NAMALWA (cell line): ENCODE measurements around the gene RFT1.
A peak's percentile ranks its signal among the peaks of the same experiment; 100 is the strongest.
"Not testable (repeated sequence)": the region's sequence is repeated elsewhere in the genome, so short reads cannot be mapped to it uniquely, and the experiment has no call there.

Experiments
- DNase-seq: peaks from one replicate; pipeline ENCODE4 v3.0.0-alpha.2; 2015; ENCODE audit warnings: low spot score

RFT1 gene

DNA sequence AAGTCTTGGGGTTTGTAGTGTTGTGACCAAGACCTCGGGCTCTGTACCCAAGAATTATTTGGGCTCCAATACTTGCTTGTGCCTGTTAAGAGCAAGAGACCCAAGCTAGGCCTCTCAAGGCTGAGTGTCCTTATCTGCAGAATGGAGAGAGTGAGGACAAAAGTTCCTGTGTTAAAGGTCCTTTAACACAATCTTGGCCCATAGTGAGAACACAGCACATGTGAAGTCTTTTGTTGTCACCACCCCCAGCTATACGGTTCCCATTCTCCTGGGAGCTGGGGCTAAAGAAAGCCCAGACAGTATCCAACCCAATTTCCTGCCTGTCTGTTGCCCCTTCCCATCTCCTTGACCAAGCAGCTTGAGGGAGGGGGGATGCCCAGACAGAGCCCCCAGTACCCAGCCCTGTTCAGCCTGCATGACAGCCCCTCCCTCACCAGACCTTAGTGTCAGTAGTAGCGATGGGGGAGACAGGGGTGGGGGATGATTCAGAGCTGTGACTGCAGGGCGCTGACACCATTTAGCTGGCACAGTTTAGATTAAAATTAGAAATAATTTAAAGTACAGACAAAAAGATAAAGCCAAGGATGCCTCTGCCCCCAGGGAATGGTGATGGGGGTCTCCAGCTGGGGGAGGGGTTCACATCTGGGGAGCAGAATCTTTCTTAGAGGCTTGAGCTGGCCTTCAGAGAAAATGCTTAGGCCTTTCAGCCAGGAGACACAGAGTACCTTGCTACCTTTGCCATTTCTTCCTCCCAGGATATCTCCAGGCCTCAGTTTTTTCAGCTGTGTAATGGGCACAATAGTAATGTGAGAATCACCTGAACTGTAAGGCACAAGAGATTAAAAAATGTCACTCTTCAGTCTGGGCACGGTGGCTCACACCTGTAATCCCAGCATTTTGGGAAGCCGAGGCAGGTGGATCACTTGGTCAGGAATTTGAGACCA lies 33.5 kb upstream of the RFT1 start:
- DNase-seq: no peak

DNA sequence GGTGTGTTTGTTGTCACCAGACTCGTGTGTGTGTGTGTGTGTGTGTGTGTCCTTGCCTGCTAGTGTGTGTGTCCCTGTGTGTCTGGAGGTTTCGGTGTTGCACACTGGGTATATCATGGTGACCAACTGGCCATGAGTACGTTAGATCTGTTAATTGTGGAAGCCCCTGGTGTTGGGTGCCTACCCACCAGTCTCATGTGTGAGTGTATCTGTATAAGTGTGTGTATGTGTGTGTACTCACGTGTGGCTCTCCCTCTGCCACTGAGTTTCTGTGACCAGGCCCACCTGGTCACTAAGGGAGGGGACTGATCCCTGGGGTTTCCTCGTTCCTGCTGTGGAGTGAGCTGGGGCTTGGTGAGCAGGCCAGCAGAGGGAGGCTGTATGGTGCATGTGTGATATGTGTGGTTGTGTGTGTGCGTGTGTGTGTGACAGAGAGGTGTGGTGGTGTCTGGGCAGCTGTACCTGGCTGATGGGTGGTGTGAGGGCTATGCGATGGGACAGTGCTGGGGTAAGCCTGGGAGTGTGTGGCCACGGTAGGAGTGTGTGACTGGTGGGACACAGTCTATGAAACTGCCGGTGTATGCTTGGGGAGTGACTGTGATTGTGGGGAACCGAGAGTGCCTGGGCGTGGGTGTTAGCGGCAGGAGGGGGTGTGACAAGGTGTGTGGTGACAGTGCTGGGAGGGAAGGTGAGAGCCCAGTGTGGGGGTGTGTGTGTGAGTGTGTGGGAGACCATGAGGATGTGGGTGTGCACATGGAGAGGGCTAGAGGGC lies 32.6 kb upstream of the RFT1 start:
- DNase-seq: no peak

DNA sequence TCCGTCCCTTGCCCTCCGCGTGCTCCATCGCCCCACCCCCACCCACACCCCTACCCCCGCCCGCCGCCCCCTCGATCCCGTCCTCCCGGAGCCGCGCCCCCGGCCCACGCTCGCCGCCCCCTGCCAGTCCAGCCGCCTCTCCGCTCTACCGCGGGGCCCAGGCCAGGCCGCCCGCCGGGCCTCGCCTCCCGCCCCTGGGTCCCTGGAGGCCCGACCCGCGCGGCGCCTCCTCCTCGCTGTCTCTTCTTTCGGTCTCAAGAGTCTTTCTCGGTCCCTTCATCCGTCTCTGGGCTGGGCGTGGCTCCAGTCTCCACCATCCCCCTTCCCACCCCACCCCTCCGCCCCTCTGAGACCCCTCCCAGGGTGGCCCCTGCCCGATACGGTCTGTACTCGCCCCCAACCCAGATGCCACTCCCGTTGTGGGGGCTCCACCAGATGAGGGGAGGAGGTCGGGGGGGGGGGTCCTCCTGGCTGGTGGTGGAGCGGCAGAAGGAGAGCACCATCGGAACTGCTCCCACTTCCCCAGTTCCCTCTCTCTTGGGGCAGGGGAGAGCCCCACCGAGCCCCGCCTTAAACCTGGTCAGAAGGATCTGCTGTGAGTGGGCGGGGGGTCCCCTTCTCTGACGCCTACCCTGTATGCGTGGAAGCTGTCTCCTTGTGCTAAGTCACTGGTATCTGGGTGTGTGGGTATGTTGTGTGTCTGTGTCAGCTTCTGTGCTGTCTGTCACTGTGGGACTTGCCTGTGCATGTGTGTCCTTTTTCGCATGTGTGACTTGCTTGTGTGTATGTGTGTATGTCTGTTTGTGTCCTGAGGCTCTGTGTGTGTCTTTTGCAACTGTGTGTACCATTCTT lies 31.8 kb upstream of the RFT1 start:
- peak; percentile 42 for DNase-seq

DNA sequence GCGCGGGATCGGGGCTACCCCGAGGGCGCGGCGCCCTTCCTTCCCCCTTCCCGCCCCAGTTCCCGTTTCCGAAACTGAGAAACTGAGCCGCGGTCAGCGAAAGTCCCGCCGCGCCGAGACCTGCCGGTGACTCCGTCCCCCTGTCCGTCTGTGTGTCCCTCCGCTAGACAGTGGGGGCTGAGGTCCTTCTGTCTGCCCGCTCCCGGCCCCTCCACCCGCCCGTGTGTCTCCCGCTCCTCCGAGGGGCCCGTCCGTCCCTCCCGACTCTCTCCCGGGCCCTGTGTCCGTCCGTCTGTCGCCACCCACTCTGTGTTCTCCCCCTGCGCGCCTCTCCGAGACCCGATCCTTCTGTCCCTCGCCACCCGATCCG lies 31.2 kb upstream of the RFT1 start:
- no peak for DNase-seq

DNA sequence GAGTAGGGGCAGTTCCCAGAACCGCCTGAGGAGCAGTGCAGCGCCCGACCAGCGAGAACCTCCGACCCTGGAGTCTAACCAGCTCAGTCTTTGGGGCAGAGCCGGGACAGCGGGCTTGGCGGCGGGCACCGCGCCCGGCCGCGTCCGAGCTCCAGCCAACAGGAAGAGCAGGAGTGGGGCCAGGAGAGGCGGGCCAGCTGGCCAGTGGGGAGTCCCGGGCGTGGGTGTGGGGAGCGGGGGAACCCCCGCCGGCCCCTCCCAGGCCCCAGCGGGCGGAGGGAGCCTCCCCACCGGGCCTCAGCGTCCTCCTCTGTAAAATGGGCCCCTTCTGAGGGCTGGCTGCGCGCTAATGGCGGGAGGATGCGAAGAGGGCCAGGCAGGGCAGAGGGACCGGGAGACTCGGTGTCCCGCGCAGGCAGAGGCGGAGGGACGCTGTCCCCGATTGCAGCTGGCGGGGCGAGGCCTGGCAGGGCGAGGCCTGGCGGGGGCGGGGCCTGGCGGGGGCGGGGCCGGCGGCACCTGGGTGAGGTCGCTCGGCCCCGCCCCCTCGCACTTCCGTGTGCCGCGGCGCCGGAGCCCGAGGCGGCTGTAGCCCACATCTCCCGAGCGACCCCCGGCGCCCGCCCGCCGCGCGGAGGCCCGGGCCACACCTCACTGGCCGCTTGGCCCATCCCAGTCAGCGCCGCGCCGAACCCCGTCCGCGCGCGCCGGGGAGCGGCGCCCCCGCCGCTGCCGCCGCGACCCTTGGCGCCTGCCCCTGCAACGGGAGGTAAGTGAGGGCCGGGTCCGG lies 30.6 kb upstream of the RFT1 start, which contains the start of gene PRKCD:
Gene PRKCD, plus strand, starts transcription at position 550 of the 790 bp plus-strand sequence. CDS start 17,214 bp downstream, outside the sequence.
- peak; percentile 67 for DNase-seq

DNA sequence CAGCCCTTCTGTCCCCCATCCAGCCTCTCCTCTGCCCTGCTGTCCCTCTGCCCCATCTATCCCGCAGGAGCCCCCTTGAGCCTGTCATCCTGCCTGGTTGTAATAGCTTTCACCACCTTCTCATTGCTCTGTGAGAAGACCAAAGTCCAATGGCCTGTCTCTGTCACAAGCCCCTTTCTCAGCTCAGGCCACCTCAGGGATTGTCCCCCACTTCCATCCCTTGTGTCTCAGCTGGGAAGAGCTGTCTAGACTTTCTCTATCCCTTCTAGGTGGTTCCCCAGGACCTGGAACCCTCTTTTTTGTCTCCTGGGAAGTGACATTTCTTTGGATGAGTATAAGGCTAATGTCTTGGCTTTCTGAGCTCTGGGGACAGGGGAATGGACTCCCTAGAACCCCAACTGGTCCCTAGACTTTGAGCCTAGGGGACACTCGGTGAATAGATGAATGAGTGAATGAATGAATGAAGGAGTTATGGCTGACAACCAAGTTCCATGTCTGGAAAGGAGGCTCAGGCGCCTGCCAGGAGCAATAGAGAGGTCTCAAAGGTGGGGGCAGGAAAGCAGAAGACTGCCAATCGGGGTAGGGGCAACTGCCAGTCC lies 29.9 kb upstream of the RFT1 start:
- no peak for DNase-seq

DNA sequence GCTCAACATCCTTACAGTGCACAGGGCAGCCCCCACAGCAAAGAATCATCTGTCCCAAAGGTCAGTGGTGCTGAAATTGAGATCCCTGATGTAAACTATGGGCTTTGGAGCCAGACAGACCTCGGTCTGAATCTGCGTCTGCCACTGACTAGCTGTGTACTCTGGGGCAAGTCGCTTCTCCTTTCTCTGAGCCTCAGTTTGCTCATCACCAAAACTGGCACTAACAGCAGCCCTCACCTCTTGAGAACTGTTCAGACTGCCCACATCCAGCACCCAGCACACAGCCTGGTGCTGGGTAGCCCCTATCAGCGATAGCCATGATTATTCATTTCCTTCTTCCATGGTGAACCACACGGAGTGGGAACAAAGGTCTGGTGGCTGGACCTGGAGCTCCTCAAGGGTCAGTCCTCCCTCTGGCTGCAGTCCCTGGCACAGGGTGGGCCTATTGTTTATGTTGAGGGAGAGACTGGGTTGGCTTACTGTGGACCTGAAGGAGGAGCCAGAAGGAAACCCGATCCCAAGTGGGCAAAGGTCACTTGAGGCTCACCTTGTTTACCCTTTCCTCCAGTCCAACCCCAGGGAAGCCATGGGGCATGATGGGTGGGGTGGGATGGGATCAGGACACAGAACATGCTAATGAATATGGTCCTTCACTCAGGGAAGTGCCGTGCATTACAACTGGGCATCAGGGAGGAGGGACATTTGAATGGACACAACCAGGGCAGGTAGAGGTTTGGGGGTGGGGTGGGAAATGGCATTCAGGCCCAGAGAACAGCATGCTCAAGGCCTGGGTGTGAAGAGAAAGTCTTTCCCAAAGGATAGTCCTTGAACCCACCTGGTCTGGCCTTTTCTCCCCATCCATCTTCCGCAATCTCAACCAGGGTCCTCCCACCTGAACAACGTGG lies 29.2 kb upstream of the RFT1 start:
- DNase-seq: no peak

DNA sequence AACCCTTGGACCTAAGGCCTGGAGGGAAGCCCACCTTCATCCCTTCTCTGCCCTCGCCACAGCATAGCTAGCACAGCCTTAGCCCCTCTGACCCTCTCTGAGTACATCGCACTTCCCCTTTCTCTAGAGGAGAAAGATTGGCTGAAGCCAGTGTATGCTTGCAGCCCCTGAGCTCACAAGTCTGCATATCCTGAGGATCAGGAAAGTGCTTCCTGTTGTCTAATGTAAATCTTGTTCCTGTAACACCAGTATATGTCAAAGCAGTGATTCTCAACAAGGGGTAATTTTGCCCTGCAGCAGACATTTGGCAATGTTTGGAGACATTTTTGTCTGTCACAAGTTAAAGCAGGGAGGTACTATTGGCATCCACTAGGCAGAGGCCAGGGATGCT lies 28.5 kb upstream of the RFT1 start:
- no peak for DNase-seq

DNA sequence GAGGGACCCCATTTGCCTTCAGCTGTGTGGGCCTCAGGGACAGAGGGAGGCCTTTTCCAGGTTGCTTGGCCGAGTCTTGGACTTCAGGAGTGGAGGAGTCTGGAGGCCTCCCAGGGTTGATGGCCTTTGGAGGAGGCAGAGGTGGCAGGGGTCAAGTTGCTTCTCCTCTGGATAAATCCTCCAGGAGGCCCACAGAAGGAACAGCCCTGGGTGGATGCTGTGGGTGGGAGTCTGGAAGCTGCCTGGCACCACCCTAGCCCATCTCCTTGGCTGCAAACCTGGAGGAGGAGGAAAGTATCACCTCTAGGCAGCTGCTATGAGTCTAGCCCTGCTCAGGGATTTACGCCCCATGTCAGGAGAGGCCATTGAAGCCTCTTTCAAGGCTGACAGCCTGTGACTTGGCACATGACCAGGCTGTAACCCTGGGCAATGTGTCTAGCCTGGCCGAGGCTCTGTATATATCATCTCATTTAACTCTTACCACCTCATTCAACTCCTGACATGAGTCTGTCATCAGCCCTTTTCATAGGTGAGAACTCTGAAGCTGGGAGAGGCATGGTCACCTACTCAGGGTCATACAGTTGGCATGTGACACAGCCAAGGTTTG lies 27.8 kb upstream of the RFT1 start:
- no peak for DNase-seq

DNA sequence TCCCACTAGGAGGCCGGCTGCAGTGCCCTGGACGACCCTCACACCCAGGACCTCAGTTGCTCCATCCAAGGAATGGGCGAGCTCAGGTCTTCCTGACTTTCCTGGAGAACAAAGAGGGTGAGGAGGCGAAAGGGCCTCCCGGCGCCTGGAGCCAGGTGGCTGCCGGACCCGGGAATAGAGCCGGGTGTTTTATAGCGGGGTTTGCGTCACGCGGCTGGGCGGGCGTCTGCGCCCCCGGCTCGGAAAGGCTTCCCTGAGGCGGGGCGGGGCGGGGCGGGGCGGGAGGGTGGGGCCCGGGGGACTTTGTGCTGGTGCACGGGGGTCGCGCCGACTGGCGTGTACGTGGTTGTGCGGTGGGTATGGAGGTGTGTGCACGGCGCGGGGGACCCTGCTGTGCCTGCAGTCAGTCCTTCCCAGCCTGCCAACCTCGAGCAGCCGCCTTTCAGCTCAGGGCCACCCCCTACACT lies 26.2 kb upstream of the RFT1 start:
- DNase-seq: no peak

DNA sequence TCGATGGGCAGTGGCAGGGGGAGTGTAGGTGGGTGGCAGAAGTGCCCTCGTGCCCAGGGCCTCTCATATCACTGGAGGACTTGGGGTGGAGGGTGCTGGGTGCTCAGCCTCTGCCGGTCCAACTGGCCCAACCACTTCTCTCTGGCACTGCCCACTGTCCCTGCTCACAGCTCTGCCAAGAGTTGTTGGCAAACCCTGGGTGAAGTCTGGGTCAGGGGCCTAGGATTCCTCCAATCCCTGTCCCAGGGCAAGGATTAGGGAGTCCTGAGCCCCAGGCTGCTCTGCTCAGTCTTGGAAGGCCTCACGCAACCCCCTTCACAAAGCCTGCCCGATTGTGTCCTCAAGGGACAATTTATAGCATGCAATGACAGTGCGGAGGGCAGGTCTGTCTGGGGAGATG lies 25.5 kb upstream of the RFT1 start:
- no peak for DNase-seq

DNA sequence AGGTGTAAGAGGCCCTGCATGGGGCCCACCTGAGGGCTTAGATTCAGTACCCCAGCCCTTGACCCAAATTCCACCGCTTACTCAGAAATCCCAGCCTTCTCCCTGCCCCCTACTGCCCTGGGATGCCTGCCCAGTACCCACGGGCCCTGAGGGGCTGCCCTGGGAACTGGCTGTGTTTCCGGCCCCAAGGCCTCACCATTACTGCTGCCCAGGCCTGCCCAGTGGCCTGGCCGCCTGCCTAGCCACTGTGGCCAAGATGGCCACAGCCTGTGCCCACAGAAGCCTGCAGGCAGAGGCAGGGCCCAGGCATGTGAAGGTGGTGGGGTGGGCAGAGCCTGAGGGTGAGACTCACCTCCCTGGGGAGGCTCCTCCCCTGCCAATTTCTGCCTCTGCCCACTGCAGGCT lies 24.6 kb upstream of the RFT1 start:
- no peak for DNase-seq

DNA sequence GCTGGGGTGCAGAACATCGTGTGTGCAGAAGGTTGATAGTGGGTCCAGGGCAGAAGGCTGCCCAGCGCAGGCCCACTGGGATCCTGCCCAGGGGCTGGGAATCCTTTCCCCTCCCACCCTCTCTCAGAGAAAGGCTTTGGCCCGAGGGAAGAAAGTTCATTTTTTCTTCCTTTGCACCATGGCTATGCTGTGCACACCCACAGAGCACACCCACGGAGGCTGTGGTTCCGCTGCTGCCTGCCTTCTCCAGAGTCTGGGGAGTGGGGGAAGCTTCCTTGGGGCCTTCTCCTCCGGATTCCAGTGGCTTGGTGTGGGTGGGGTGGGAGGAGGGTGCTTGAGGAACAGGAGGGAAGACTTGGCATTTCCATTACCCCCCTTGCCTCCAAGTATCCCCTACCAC lies 23.7 kb upstream of the RFT1 start:
- no peak for DNase-seq

DNA sequence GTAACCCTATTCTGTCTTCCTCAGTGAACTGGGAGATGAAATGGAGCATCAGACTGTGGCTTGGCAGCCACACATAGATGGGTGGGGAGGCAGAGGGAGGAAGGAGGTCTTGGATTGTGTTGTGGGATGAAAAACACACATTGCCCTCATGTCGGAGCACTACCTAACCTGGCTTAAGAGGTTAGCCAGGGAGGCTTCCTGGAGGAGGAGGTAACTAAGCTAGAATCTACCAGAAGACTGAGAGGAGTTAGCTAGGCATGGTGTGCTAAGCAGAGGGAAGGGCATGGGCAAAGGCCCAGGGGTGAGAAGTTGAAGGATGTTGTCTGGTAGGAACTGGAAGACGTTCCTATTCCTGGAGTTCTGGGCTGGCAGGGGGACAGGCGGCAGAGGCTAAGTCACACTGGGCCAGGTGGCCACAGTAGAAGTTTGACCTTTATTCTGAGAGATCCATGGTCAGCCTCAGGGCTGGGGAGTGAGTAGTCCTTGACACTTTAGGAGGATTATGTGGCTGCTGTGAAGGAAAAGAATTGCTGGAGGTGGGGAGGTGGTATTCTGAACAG lies 23.1 kb upstream of the RFT1 start:
- no peak for DNase-seq

DNA sequence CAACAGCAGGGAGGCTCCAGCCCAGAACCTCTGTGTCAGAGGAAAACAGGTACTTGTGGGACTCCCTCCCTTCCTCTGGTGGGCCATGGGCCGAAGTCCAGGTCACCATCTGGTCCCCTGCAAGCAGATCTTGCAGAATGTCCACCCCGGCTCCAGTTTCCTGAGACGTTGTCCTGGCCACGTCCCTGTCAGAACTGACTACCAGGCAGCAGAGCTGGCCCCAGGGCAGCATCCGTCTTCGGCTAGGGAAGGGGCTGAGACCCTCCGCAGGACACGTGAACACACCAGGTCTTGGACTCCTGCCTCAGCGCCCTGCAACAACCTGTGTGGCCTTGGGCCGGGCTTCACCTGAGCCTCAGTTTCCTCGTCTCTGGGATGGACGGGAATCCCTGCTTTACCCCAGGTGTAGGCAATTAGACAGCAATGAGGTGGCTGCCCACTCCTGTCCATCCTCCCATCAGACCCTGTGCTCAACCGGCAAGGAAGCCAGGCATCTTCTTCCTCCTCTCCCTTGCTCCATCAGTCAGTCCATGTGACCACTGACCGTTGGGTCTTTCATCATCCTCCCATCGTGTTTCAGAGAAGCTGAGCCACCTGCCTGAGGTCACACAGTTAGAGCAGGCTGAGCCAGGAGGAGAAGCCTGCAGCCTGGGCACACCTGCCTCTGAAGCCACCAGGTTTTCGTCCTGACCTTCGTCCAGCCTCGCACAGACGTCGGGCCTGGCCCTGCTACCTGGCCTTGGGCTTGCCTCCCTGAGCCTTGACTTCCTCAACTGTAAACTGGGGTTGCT lies 21.8 kb upstream of the RFT1 start:
- DNase-seq: no peak

DNA sequence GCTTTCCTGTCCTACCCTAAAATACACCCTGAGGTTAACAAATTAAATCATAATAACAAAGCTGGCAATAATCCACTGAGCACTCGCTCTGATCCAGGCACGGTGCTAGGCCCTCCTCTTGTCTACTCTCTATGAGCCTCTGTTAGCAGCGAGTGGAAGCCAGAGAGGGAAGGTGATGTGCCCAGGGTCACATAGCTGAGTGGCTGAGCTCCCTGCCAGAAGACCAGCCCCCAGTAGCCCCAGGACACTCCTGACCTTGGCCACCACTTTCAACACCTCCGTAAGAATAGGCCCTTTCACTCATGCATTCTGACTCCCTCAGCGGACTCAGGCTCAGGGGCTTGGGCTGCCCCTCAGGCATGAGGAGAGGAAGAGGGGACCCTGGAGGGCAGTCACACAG lies 21.2 kb upstream of the RFT1 start:
- no peak for DNase-seq

DNA sequence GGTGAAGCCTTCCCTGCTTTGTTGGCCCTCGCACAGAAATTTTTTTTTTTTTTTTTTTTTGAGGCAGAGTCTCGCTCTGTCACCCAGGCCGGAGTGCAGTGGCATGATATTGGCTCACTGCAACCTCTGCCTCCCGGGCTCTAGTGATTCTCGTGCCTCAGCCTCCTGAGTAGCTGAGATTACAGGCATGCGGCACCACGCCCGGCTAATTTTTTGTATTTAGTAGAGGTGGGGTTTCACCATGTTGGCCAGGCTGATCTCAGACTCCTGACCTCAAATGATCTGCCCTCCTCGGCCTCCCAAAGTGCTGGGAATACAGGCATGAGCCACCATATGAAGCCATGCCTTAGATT lies 20.8 kb upstream of the RFT1 start:
- DNase-seq: not testable (repeated sequence)
